Hepatocyte (in vitro differentiated cells): ENCODE data around the gene HOXC9. TPM values are rescaled to one million over a fixed set of nuclear protein-coding genes. Genes with fewer than 3 reads are reported as not detected.
A peak's percentile ranks its signal among the peaks of the same experiment; 100 is the strongest.

Experiments used
- DNase-seq: peaks from one replicate; pipeline ENCODE4 v3.0.0-alpha.2; 2016; ENCODE audit warnings: low spot score
- H2AFZ ChIP-seq: fragments of 200-600 bp; sonication (generic); 2 replicates; pipeline ENCODE4 v1.6.0; 2016; ENCODE audit warnings: antibody characterized with exemption, mild to moderate bottlenecking
- H3K27ac ChIP-seq: fragments of 200-600 bp; sonication (generic); 2 replicates; pipeline ENCODE4 v1.5.1; 2016; ENCODE audit warnings: mild to moderate bottlenecking
- H3K27me3 ChIP-seq: fragments of 200-600 bp; sonication (generic); 2 replicates; pipeline ENCODE4 v1.6.1; 2016
- H3K36me3 ChIP-seq: fragments of 200-600 bp; sonication (generic); replicated peaks from 2 replicates; pipeline ENCODE4 v1.5.1; 2016; ENCODE audit warnings: low read depth; ENCODE audit not compliant: insufficient read depth
- H3K4me1 ChIP-seq: fragments of 200-600 bp; sonication (generic); 2 replicates; pipeline ENCODE4 v1.5.1; 2016; ENCODE audit warnings: mild to moderate bottlenecking, moderate library complexity; ENCODE audit not compliant: insufficient read depth
- H3K4me2 ChIP-seq: fragments of 200-600 bp; sonication (generic); 2 replicates; pipeline ENCODE4 v1.6.0; 2016
- H3K4me3 ChIP-seq: fragments of 200-600 bp; sonication (generic); 2 replicates; pipeline ENCODE4 v1.5.1; 2016; ENCODE audit warnings: mild to moderate bottlenecking
- H3K79me2 ChIP-seq: fragments of 200-600 bp; sonication (generic); 2 replicates; pipeline ENCODE4 v1.6.0; 2017; ENCODE audit warnings: mild to moderate bottlenecking
- H3K9me2 ChIP-seq: fragments of 200-600 bp; sonication (generic); replicated peaks from 2 replicates; pipeline ENCODE4 v1.6.0; 2017; ENCODE audit warnings: mild to moderate bottlenecking; ENCODE audit not compliant: insufficient read depth
- H3K9me3 ChIP-seq: fragments of 200-600 bp; sonication (generic); 2 replicates; pipeline ENCODE4 v1.5.1; 2016; ENCODE audit warnings: low read depth, mild to moderate bottlenecking
- H4K20me1 ChIP-seq: fragments of 200-600 bp; sonication (generic); 2 replicates; pipeline ENCODE4 v1.6.0; 2016; ENCODE audit warnings: mild to moderate bottlenecking; ENCODE audit not compliant: insufficient read depth, poor library complexity, severe bottlenecking
- EZH2 ChIP-seq: fragments of 200-600 bp; sonication (generic); IDR thresholded peaks from 2 replicates; pipeline ENCODE4 v1.6.1; 2016; ENCODE audit warnings: antibody characterized with exemption, mild to moderate bottlenecking, borderline replicate concordance
- EZH2phosphoT487 ChIP-seq: fragments of 200-600 bp; sonication (generic); IDR thresholded peaks from one replicate; pipeline ENCODE4 v1.6.1; 2018; ENCODE audit warnings: antibody characterized with exemption, mild to moderate bottlenecking, low read depth, moderate library complexity; ENCODE audit not compliant: unreplicated experiment, severe bottlenecking
- WGBS: methylation state at CpG from one replicate; pipeline ENCODE4 v1.1.6; 2016; ENCODE audit warnings: low lambda C conversion rate; ENCODE audit errors: missing lambda C conversion rate; 5-methylcytosine and 5-hydroxymethylcytosine counted together
- microRNA counts: library from miRNA; unstranded; fragments of <30 nt; microRNA quantifications from one replicate; lab custom pipeline; 2017
- microRNA-seq: library from miRNA; unstranded; fragments of <30 nt; microRNA quantifications from one replicate; pipeline ENCODE4, GENCODE V29; 2017
- polyA plus RNA-seq: library from polyadenylated mRNA; unstranded; fragments of >200 nt; fragmentation: Nextera tagmentation; extraction: Ambion mirVana; gene quantifications from 2 replicates; pipeline ENCODE4 v1.2.1, GENCODE V29; 2016
- small RNA-seq: library from RNA; depleted of rRNA; stranded (forward); fragments of <200 nt; gene quantifications from one replicate; pipeline ENCODE3, GENCODE V24; 2014
- total RNA-seq: library from RNA; depleted of rRNA; stranded (reverse); fragments of >200 nt; gene quantifications from 2 replicates; pipeline ENCODE4 v1.2.3, GENCODE V29; 2014
- TF ChIP-seq, protein P1 (sequence below): fragments of 200-600 bp; sonication (generic); IDR thresholded peaks from 2 replicates; pipeline ENCODE4 v1.5.1; 2016; ENCODE audit warnings: antibody characterized with exemption, mild to moderate bottlenecking; ENCODE audit not compliant: poor library complexity

The HOXC9 gene
- total and polyA plus RNA-seq, 2 experiments from 2014 or later: 0.10 to 4.1 TPM

- peak; percentile 51 for DNase-seq
- no peaks in the 10 kb centered on the region for H3K9me3 ChIP-seq
- no peak for TF ChIP-seq EZH2
- TF ChIP-seq EZH2phosphoT487: no peak
- TF ChIP-seq, protein P1, sequence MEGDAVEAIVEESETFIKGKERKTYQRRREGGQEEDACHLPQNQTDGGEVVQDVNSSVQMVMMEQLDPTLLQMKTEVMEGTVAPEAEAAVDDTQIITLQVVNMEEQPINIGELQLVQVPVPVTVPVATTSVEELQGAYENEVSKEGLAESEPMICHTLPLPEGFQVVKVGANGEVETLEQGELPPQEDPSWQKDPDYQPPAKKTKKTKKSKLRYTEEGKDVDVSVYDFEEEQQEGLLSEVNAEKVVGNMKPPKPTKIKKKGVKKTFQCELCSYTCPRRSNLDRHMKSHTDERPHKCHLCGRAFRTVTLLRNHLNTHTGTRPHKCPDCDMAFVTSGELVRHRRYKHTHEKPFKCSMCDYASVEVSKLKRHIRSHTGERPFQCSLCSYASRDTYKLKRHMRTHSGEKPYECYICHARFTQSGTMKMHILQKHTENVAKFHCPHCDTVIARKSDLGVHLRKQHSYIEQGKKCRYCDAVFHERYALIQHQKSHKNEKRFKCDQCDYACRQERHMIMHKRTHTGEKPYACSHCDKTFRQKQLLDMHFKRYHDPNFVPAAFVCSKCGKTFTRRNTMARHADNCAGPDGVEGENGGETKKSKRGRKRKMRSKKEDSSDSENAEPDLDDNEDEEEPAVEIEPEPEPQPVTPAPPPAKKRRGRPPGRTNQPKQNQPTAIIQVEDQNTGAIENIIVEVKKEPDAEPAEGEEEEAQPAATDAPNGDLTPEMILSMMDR: no peak
- peak overlapping the region; percentile 78 for H3K4me2 ChIP-seq
- no peaks in the 10 kb centered on the region for H3K9me2 ChIP-seq
- peaks cover 28% of the 10 kb centered on the region for H3K4me1 ChIP-seq
- peaks cover 93% of the 10 kb centered on the region for H3K27me3 ChIP-seq
- H2AFZ ChIP-seq: no peak overlapping the region
- no peak overlapping the region for H3K4me3 ChIP-seq
- peak overlapping the region; percentile 23 for H3K27ac ChIP-seq
- 15% methylated on average over 10 of the region's 10 CpGs for WGBS
- H3K36me3 ChIP-seq: no peaks in the 10 kb centered on the region
- no peaks in the 10 kb centered on the region for H4K20me1 ChIP-seq
- H3K79me2 ChIP-seq: no peaks in the 10 kb centered on the region
These were observed 52.6 kb downstream of the HOXC9 start for GRCh38 chr12:54052438-54053002.

MicroRNAs within 50 kb of the gene (microRNA counts, 767-probe panel; counts per million panel counts)
- microRNA hsa-miR-196a-5p (lab: Ali Mortazavi, UCI) (4,355 counts per million, percentile 14 among the panel's probes with 10 or more counts), microRNA hsa-miR-615-3p (lab: Ali Mortazavi, UCI) (not detected), microRNA hsa-miR-615-5p (lab: Ali Mortazavi, UCI) (not detected)

Small RNA genes lying within 50 kb of the gene (microRNA-seq; reads per million reads assigned to microRNA genes)
- gene MIR196A2 (435 reads per million, percentile 71 among the genes with 10 or more reads in this experiment), gene MIR615 (1,558 reads per million, percentile 82 among the genes with 10 or more reads in this experiment)

Small RNA genes lying within 50 kb of the gene (small RNA-seq; reads per million reads assigned to genes)
- gene AC012531.3: not detected
- gene AC012531.4: not detected
- gene HOXC5: not detected
- 15.0 reads per million, percentile 95 among the genes with 10 or more reads in this experiment for gene MIR196A2
- 20.6 reads per million, percentile 96 among the genes with 10 or more reads in this experiment for gene MIR615
- gene RF01905: not detected
- not detected for gene RF01906

Other genes with a start within 250 kb of the HOXC9 start
- not detected in 2 replicates for gene CISTR, start 248.2 kb upstream of the HOXC9 start, total RNA-seq
- gene CISTR, start 248.2 kb upstream of the HOXC9 start, polyA plus RNA-seq: not detected in 2 replicates
- 0.20 and 0.40 TPM in 2 replicates for gene HOXC13, start 61.3 kb upstream of the HOXC9 start, total RNA-seq
- gene HOXC13, start 61.3 kb upstream of the HOXC9 start, polyA plus RNA-seq: 0.06 and 0.69 TPM in 2 replicates
- not detected in 2 replicates for gene HOXC12, start 45.3 kb upstream of the HOXC9 start, total RNA-seq
- gene HOXC12, start 45.3 kb upstream of the HOXC9 start, polyA plus RNA-seq: not detected in 2 replicates
- gene HOXC11, start 27.0 kb upstream of the HOXC9 start, total RNA-seq: 0.63 and 1.5 TPM in 2 replicates
- gene HOXC11, start 27.0 kb upstream of the HOXC9 start, polyA plus RNA-seq: 1.3 and 1.4 TPM in 2 replicates
- gene HOTAIR, start 25.2 kb upstream of the HOXC9 start, total RNA-seq: 0.32 and 0.90 TPM in 2 replicates
- 0.82 TPM in 1 of 2 replicates, not detected in the other for gene HOTAIR, start 25.2 kb upstream of the HOXC9 start, polyA plus RNA-seq
- gene HOXC10, start 15.0 kb upstream of the HOXC9 start, total RNA-seq: 0.23 and 0.60 TPM in 2 replicates
- gene HOXC10, start 15.0 kb upstream of the HOXC9 start, polyA plus RNA-seq: 1.6 and 1.7 TPM in 2 replicates
- 1.6 and 2.0 TPM in 2 replicates for gene HOXC8, start 8.8 kb downstream of the HOXC9 start, total RNA-seq
- 6.4 and 8.5 TPM in 2 replicates for gene HOXC8, start 8.8 kb downstream of the HOXC9 start, polyA plus RNA-seq
- gene HOXC6, start 28.3 kb downstream of the HOXC9 start, total RNA-seq: 2.6 and 4.5 TPM in 2 replicates
- 11.1 and 12.1 TPM in 2 replicates for gene HOXC6, start 28.3 kb downstream of the HOXC9 start, polyA plus RNA-seq
- gene HOXC5, start 32.9 kb downstream of the HOXC9 start, total RNA-seq: 0.20 and 0.40 TPM in 2 replicates
- 0.18 and 1.1 TPM in 2 replicates for gene HOXC5, start 32.9 kb downstream of the HOXC9 start, polyA plus RNA-seq
- gene HOXC4, start 53.7 kb downstream of the HOXC9 start, total RNA-seq: 1.5 and 2.1 TPM in 2 replicates
- gene HOXC4, start 53.7 kb downstream of the HOXC9 start, polyA plus RNA-seq: 4.4 and 4.8 TPM in 2 replicates
- gene SMUG1, start 188.8 kb downstream of the HOXC9 start, total RNA-seq: 54.3 and 59.1 TPM in 2 replicates
- 70.3 and 77.9 TPM in 2 replicates for gene SMUG1, start 188.8 kb downstream of the HOXC9 start, polyA plus RNA-seq